H9 (cell line): ENCODE data around the gene PARD3. TPM values are rescaled to one million over a fixed set of nuclear protein-coding genes. Genes with fewer than 3 reads are reported as not detected.

ENCODE experiments used
- DNase-seq: peaks from one replicate; pipeline ENCODE4 v3.0.0-alpha.2; 2017
- H2AFZ ChIP-seq: one replicate; pipeline ENCODE4 v1.6.1; 2013; ENCODE audit warnings: mild to moderate bottlenecking, low read length, control low read depth, moderate library complexity
- H2AK5ac ChIP-seq: 2 replicates; pipeline ENCODE4 v1.6.1; 2013; ENCODE audit warnings: low read length, control low read depth, mixed read lengths; ENCODE audit not compliant: insufficient read length
- H2BK120ac ChIP-seq: one replicate; pipeline ENCODE4 v1.6.1; 2013; ENCODE audit warnings: low read depth, mild to moderate bottlenecking, low read length, control low read depth, inconsistent platforms; ENCODE audit not compliant: poor library complexity, severe bottlenecking
- H2BK12ac ChIP-seq: 2 replicates; pipeline ENCODE4 v1.6.1; 2013; ENCODE audit warnings: low read length, control low read depth, mixed read lengths, low read depth; ENCODE audit not compliant: insufficient read length
- H2BK15ac ChIP-seq: 2 replicates; pipeline ENCODE4 v1.6.1; 2013; ENCODE audit warnings: low read depth, low read length, control low read depth
- H2BK20ac ChIP-seq: one replicate; pipeline ENCODE4 v1.6.1; 2013; ENCODE audit warnings: low read depth, mild to moderate bottlenecking, low read length, control low read depth, inconsistent platforms; ENCODE audit not compliant: poor library complexity, severe bottlenecking
- H2BK5ac ChIP-seq: 2 replicates; pipeline ENCODE4 v1.6.1; 2013; ENCODE audit warnings: low read length, control low read depth, mixed read lengths; ENCODE audit not compliant: insufficient read length
- H3K14ac ChIP-seq: 2 replicates; pipeline ENCODE4 v1.6.1; 2013; ENCODE audit warnings: low read length, control low read depth; ENCODE audit not compliant: insufficient read depth
- H3K18ac ChIP-seq: 2 replicates; pipeline ENCODE4 v1.6.1; 2013; ENCODE audit warnings: low read depth, mild to moderate bottlenecking, mixed read lengths, low read length, control low read depth; ENCODE audit not compliant: insufficient read length
- H3K23ac ChIP-seq: 2 replicates; pipeline ENCODE4 v1.6.1; 2013; ENCODE audit warnings: low read length, control low read depth, mixed read lengths, low read depth; ENCODE audit not compliant: insufficient read length
- H3K23me2 ChIP-seq: 2 replicates; pipeline ENCODE4 v1.6.1; 2013; ENCODE audit warnings: low read depth, mild to moderate bottlenecking, mixed read lengths, low read length, control low read depth; ENCODE audit not compliant: insufficient read length, poor library complexity, severe bottlenecking
- H3K27ac ChIP-seq: 2 replicates; pipeline ENCODE4 v1.5.1; 2013; ENCODE audit warnings: low read length, control low read depth, mixed read lengths, low read depth; ENCODE audit not compliant: insufficient read length
- H3K27me3 ChIP-seq: 2 replicates; pipeline ENCODE4 v1.6.1; 2013; ENCODE audit warnings: low read length, control low read depth, inconsistent platforms; ENCODE audit not compliant: insufficient read depth
- H3K4ac ChIP-seq: 2 replicates; pipeline ENCODE4 v1.6.1; 2013; ENCODE audit warnings: low read depth, mild to moderate bottlenecking, control low read depth, inconsistent platforms, low read length, moderate library complexity
- H3K4me1 ChIP-seq: 2 replicates; pipeline ENCODE4 v1.6.1; 2013; ENCODE audit warnings: low read length, control low read depth, inconsistent platforms; ENCODE audit not compliant: insufficient read depth
- H3K4me2 ChIP-seq: 2 replicates; pipeline ENCODE4 v1.6.1; 2013; ENCODE audit warnings: low read length, control low read depth, mixed read lengths; ENCODE audit not compliant: insufficient read length, insufficient read depth
- H3K56ac ChIP-seq: 2 replicates; pipeline ENCODE4 v1.6.1; 2013; ENCODE audit warnings: low read depth, mild to moderate bottlenecking, mixed read lengths, low read length, control low read depth; ENCODE audit not compliant: insufficient read length
- H3K79me1 ChIP-seq: 2 replicates; pipeline ENCODE4 v1.6.1; 2013; ENCODE audit warnings: low read depth, mild to moderate bottlenecking, moderate library complexity, low read length, control low read depth, inconsistent platforms; ENCODE audit not compliant: insufficient read depth, poor library complexity, severe bottlenecking
- H3K79me2 ChIP-seq: 2 replicates; pipeline ENCODE4 v1.6.1; 2013; ENCODE audit warnings: low read length, control low read depth, inconsistent platforms; ENCODE audit not compliant: insufficient read depth
- H3K9ac ChIP-seq: 2 replicates; pipeline ENCODE4 v1.6.1; 2013; ENCODE audit warnings: low read length, control low read depth, mixed read lengths; ENCODE audit not compliant: insufficient read length; ENCODE audit errors: extremely low read depth
- H3K9me3 ChIP-seq: one replicate; pipeline ENCODE4 v1.6.1; 2013; ENCODE audit warnings: low read depth, low read length, inconsistent platforms; ENCODE audit not compliant: control insufficient read depth
- H3T11ph ChIP-seq: one replicate; pipeline ENCODE4 v1.6.1; 2013; ENCODE audit warnings: mild to moderate bottlenecking, low read length, control low read depth, inconsistent platforms
- H4K20me1 ChIP-seq: one replicate; pipeline ENCODE4 v1.6.1; 2013; ENCODE audit not compliant: control insufficient read depth, insufficient read length, insufficient read depth
- H4K5ac ChIP-seq: 2 replicates; pipeline ENCODE4 v1.6.1; 2013; ENCODE audit warnings: low read depth, mild to moderate bottlenecking, mixed read lengths, low read length, control low read depth; ENCODE audit not compliant: insufficient read length
- H4K8ac ChIP-seq: replicated peaks from 2 replicates; pipeline ENCODE4 v1.6.1; 2013; ENCODE audit warnings: low read length, control low read depth, mixed read lengths, low read depth; ENCODE audit not compliant: insufficient read length
- H4K91ac ChIP-seq: 2 replicates; pipeline ENCODE4 v1.6.1; 2013; ENCODE audit warnings: low read depth, mild to moderate bottlenecking, moderate library complexity, mixed read lengths, low read length, control low read depth; ENCODE audit not compliant: insufficient read length
- H3K27ac Mint-ChIP-seq, 3 experiments: 2 replicates in 2 of 3; 3 replicates in 1 of 3; pipeline ENCODE4 v1.8.0; 2020 to 2021; ENCODE audit warnings: mixed read lengths in 3 of 3, mild to moderate bottlenecking in 1 of 3, moderate library complexity in 1 of 3
- H3K27me3 Mint-ChIP-seq: 2 replicates; pipeline ENCODE4 v1.8.0; 2021; ENCODE audit warnings: low read depth, mild to moderate bottlenecking, moderate library complexity, mixed read lengths
- H3K36me3 Mint-ChIP-seq, 3 experiments: 2 replicates in 2 of 3; 3 replicates in 1 of 3; pipeline ENCODE4 v1.8.0; 2020 to 2021; ENCODE audit warnings: low read depth in 3 of 3, mixed read lengths in 3 of 3; ENCODE audit not compliant: insufficient read depth in 1 of 3
- H3K4me1 Mint-ChIP-seq, 2 experiments: 2 replicates each; pipeline ENCODE4 v1.8.0; 2020; ENCODE audit warnings: mixed read lengths in 2 of 2
- H3K4me3 Mint-ChIP-seq, 2 experiments: 2 replicates in 1 of 2; 3 replicates in 1 of 2; pipeline ENCODE4 v1.8.0; 2020 to 2021; ENCODE audit warnings: mild to moderate bottlenecking in 2 of 2, mixed read lengths in 2 of 2, moderate library complexity in 1 of 2
- H3K9me3 Mint-ChIP-seq, 2 experiments: 2 replicates in 1 of 2; 3 replicates in 1 of 2; pipeline ENCODE4 v1.8.0; 2020; ENCODE audit warnings: mild to moderate bottlenecking in 2 of 2, mixed read lengths in 2 of 2, moderate library complexity in 1 of 2
- CTCF ChIP-seq: fragments of 200-600 bp; sonication (generic); conservative IDR thresholded peaks from 3 replicates; pipeline ENCODE4 v1.8.0; 2021; ENCODE audit warnings: antibody characterized with exemption, mild to moderate bottlenecking
- WGBS: extraction: QIAGEN DNeasy Blood & Tissue Kit; methylation state at CpG from one replicate; pipeline ENCODE4 v1.1.7; 2013; ENCODE audit warnings: missing lambda C conversion rate, low lambda C conversion rate, mixed read lengths; ENCODE audit not compliant: insufficient read length; ENCODE audit errors: extremely low coverage; 5-methylcytosine and 5-hydroxymethylcytosine counted together
- total RNA-seq: library from RNA; stranded (reverse); gene quantifications from 2 replicates; pipeline ENCODE4 v1.2.1, GENCODE V29; 2021

Gene PARD3
- total RNA-seq, 1 experiment from 2014 or later: 44.7 TPM

- no CpG with 5 or more reads among the region's 6 CpGs for WGBS
Measured at GRCh38 chr10:34748357-34748756, 66.7 kb downstream of the PARD3 start.

More at GRCh38 chr10:34748357-34748756, 66.7 kb downstream of the PARD3 start:
- Histone ChIP-seq H2BK12ac (no peak overlapping the region), H2BK15ac (no peak overlapping the region), H3K23ac (no peak overlapping the region), H3K18ac (no peak overlapping the region), H2BK20ac (no peak overlapping the region), H3K23me2 (no peaks in the 10 kb centered on the region), H4K20me1 (no peaks in the 10 kb centered on the region), H3K9ac (no peak overlapping the region), H2BK120ac (no peak overlapping the region), H4K8ac (no peak overlapping the region), H3T11ph (no peak overlapping the region), H3K4me1 (peaks cover 4% of the 10 kb centered on the region; the same call in 1 of the 2 replicates), H4K91ac (no peak overlapping the region), H2BK5ac (no peak overlapping the region), H2AK5ac (no peak overlapping the region), H3K56ac (no peak overlapping the region), H3K4me2 (no peak overlapping the region), H3K79me1 (peaks cover 5% of the 10 kb centered on the region), H3K14ac (no peak overlapping the region), H3K9me3 (no peaks in the 10 kb centered on the region), H2AFZ (no peak overlapping the region), H3K27me3 (no peaks in the 10 kb centered on the region), H4K5ac (no peak overlapping the region), H3K79me2 (peaks cover 17% of the 10 kb centered on the region; the same call in 1 of the 2 replicates), H3K4ac (no peak overlapping the region), H3K27ac (no peak overlapping the region)
- Mint-ChIP-seq H3K4me1 (peaks cover 31 to 34% of the 10 kb centered on the region in 2 experiments), H3K4me3 (no peak overlapping the region), H3K36me3 (no peaks in the 10 kb centered on the region), H3K27me3 (no peaks in the 10 kb centered on the region), H3K9me3 (0 out of 5 replicates have a peak, but pooled peaks cover 0 to 2% of the 10 kb centered on the region in 2 experiments), H3K27ac (peak overlapping the region; percentile 21 to 68 (median 28); a peak in 4 of 7 replicates)
- no peak for TF ChIP-seq CTCF
- no peak for DNase-seq
